ENCODE data around the gene TRIM66. TPM values are rescaled to one million over a fixed set of nuclear protein-coding genes. Genes with fewer than 3 reads are reported as not detected.

Gene TRIM66
- polyA plus RNA-seq, 2 of the 4 experiments (the other 2 are of a cell fraction): 2.5 to 9.8 TPM

DNA sequence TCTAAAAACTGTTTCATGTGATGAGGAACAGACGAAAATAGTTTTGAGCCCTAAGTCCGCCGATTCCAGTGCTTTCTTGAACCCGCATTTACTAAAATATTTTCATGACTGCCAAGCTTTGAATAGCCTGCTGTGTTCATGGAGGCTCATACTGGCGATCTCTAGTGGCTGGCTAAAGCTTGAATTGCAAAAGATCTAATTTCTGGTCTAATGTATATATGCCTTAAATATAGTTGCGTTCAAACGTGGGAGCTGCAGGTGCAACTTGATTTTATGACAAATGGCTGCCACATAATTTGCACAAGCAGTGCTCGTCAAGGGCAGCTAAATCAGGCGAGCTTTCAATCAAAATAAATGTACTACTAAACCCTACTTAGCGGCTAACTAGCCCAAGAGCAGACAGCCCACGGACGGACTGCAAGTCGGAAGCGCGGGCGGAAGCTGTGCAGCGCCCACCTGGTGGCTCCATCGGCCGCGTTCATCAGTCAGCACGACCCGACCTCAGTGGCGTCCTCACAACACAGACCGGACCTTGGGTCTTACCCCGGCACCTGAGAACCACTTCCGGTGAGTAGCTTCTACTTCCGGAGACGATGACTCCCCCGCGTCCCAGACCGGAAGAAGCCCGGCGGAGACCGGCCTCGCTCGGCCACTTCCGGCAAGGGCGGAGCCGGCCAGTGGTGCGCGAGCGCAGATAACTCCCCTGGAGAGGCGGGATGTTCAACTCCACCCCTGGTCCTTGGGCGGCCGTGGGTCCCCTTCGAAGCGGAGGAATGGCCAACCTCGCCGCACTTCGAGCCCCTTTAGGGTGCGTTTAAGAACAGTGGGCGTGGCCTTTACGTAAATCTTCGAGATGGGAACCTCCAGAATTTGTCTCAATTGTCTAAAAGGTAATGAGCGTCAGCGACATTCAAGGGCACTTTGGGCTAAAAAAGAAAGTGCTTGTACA is 6.2 kb upstream of the TRIM66 start (continued):
- TF ChIP-seq HOXA7 (CRISPR knock-in tag; IDR thresholded peaks at IDR 0.05) (peak; percentile 66; the same call in 1 of the 2 replicates), RAD21 (conservative IDR thresholded peaks at IDR 0.05 in 1 of 2, IDR thresholded peaks at IDR 0.05 in 1 of 2) (peak; percentile 44 to 70), ESRRA (IDR thresholded peaks at IDR 0.05; ENCODE audit: borderline replicate concordance, low read length) (no peak), TFCP2L1 (CRISPR knock-in tag; IDR thresholded peaks at IDR 0.05) (peak; percentile 98), NR3C1 (IDR thresholded peaks at IDR 0.05) (no peak), CBX2 (IDR thresholded peaks at IDR 0.05; ENCODE audit: borderline replicate concordance, low read depth) (no peak)

DNA sequence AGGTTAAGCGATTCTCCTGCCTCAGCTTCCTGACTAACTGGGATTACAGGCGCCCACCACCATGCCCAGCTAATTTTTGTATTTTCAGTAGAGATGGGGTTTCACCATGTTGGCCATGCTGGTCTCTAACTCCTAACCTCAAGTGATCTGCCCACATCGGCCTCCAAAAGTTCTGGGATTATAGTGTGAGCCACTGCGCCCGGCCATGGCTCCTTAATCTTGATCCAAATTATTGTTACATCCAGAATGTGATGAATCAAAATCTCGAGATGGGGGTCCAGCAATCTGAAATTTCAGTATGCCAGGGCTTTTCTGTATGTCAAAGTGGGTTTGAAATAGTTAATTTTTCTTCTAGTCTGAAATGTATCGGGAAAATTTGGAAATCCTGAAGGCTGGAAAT is 3.9 kb upstream of the TRIM66 start:
- peak overlapping the region in 1 of 2 experiments; percentile 98; a peak in 2 of 6 replicates for H3K27ac ChIP-seq
- no peak for DNase-seq (ENCODE audit: low read depth in 1 of 2, low spot score in 1 of 2)
- no peak for ATAC-seq
- H3K4me3 ChIP-seq: no peak overlapping the region
- WGBS (ENCODE audit: missing lambda C conversion rate): 92% methylated on average over 7 of the region's 7 CpGs
- ChIA-PET CTCF (no interaction called here), POLR2A (no interaction called here)
- no peak for TF ChIP-seq HDAC2 (IDR thresholded peaks at IDR 0.05)
- TF ChIP-seq CEBPB (IDR thresholded peaks at IDR 0.05): no peak
- TF ChIP-seq ZNF302 (CRISPR knock-in tag; IDR thresholded peaks at IDR 0.05): no peak
- no peak for TF ChIP-seq NR3C1 (IDR thresholded peaks at IDR 0.05)
- no peak for TF ChIP-seq RAD21 (conservative IDR thresholded peaks at IDR 0.05 in 1 of 2, IDR thresholded peaks at IDR 0.05 in 1 of 2)
- no peak for TF ChIP-seq HOXB13 (CRISPR knock-in tag; IDR thresholded peaks at IDR 0.05; ENCODE audit: low read depth)
- TF ChIP-seq FOSL2 (IDR thresholded peaks at IDR 0.05): no peak
- no peak for TF ChIP-seq FOSL2 (CRISPR knock-in tag; IDR thresholded peaks at IDR 0.05)
- no peak for TF ChIP-seq RNF2 (IDR thresholded peaks at IDR 0.05; ENCODE audit: borderline replicate concordance, low read depth)
- no peak for TF ChIP-seq RARB (CRISPR knock-in tag; IDR thresholded peaks at IDR 0.05)
- no peak for TF ChIP-seq RCOR1 (IDR thresholded peaks at IDR 0.05; ENCODE audit: low read depth, low read length)
- TF ChIP-seq CHD2 (IDR thresholded peaks at IDR 0.05; ENCODE audit: low read length, partially characterized antibody): no peak
- no peaks in the 10 kb centered on the region for H3K9me3 ChIP-seq
- FAIRE-seq: no peak
- peak overlapping the region; percentile 98; the same call in 2 of the 3 replicates for H3K4me2 ChIP-seq
- H3K4me1 ChIP-seq: peaks cover 49% of the 10 kb centered on the region

GRCh38 chr11:8685820-8686219 is 3.4 kb upstream of the TRIM66 start:
- Histone ChIP-seq H3K9me3 (no peaks in the 10 kb centered on the region), H3K27ac (peak overlapping the region in 1 of 2 experiments; percentile 98; a peak in 2 of 6 replicates), H3K4me2 (peak overlapping the region; percentile 98), H3K4me1 (peaks cover 49% of the 10 kb centered on the region), H3K4me3 (no peak overlapping the region)
- ChIA-PET POLR2A (no interaction called here), CTCF (no interaction called here)
- 67% methylated on average over 2 of the region's 2 CpGs for WGBS (ENCODE audit: missing lambda C conversion rate)
- TF ChIP-seq HES2 (IDR thresholded peaks at IDR 0.05) (no peak), MAFK (IDR thresholded peaks at IDR 0.05; ENCODE audit: partially characterized antibody) (no peak)
- ATAC-seq: no peak
- no peak for DNase-seq (ENCODE audit: low read depth in 1 of 2, low spot score in 1 of 2)
- FAIRE-seq: no peak

DNA sequence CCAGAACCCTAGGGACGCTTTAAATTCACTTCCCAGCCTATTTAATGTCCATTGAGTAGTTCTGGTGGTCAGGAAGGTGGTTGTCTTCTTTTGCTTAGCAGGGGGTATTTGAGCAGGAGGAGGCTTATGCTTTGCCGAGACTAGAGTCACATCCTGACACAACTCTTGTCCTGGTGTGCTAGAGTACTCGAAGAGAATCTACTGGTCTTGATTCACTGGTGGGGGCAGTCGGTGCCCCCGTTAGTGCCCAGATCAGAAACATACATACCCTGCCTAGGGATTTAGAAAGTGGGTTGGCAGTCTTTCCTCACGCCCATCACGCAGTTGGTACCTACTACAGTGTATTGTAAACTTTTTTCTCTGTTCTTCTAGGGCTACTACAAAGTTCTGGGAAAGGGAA is 2.8 kb upstream of the TRIM66 start:
- TF ChIP-seq, protein P1, sequence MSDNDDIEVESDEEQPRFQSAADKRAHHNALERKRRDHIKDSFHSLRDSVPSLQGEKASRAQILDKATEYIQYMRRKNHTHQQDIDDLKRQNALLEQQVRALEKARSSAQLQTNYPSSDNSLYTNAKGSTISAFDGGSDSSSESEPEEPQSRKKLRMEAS (IDR thresholded peaks at IDR 0.05): no peak
- no peak for TF ChIP-seq BHLHE40 (IDR thresholded peaks at IDR 0.05; ENCODE audit: low read depth, low read length)
- TF ChIP-seq FOSL2 (IDR thresholded peaks at IDR 0.05): no peak
- TF ChIP-seq FOSL2 (CRISPR knock-in tag; IDR thresholded peaks at IDR 0.05): no peak
- peak; percentile 52; the same call in 1 of the 2 replicates for TF ChIP-seq RARB (CRISPR knock-in tag; IDR thresholded peaks at IDR 0.05)
- Histone ChIP-seq H3K27ac (peak overlapping the region in 1 of 2 experiments; percentile 98; a peak in 2 of 6 replicates), H3K9me3 (no peaks in the 10 kb centered on the region), H3K4me1 (peaks cover 49% of the 10 kb centered on the region), H3K4me3 (peak overlapping the region; percentile 76; the same call in 2 of the 3 replicates), H3K4me2 (peak overlapping the region; percentile 98)
- DNase-seq (ENCODE audit: low read depth in 1 of 2, low spot score in 1 of 2) (no peak), ATAC-seq (no peak), FAIRE-seq (no peak)
- 83% methylated on average over 7 of the region's 7 CpGs for WGBS (ENCODE audit: missing lambda C conversion rate)
- CTCF ChIA-PET: no interaction called here
- POLR2A ChIA-PET: no interaction called here
